PFSK-1 (cell line): ENCODE data around the gene LAMC3.

Experiments used
- POLR2AphosphoS5 ChIP-seq: IDR thresholded peaks from 2 replicates; pipeline ENCODE4 v1.6.1; 2012; ENCODE audit warnings: low read depth, mild to moderate bottlenecking, control low read depth, low read length, moderate library complexity
- SIN3A ChIP-seq: IDR thresholded peaks from 2 replicates; pipeline ENCODE4 v1.6.1; 2012; ENCODE audit warnings: mild to moderate bottlenecking, low read length, moderate library complexity, borderline replicate concordance; ENCODE audit not compliant: insufficient read depth
- TF ChIP-seq, protein P1 (sequence below), 2 experiments: IDR thresholded peaks; 2 replicates each; pipeline versions ENCODE4 v1.6.1 to v1.8.0; 2011 to 2012; ENCODE audit warnings: low read depth in 2 of 2, low read length in 2 of 2, control low read depth in 1 of 2, inconsistent platforms in 1 of 2, mild to moderate bottlenecking in 1 of 2, moderate library complexity in 1 of 2; ENCODE audit not compliant: insufficient read depth in 1 of 2

DNA sequence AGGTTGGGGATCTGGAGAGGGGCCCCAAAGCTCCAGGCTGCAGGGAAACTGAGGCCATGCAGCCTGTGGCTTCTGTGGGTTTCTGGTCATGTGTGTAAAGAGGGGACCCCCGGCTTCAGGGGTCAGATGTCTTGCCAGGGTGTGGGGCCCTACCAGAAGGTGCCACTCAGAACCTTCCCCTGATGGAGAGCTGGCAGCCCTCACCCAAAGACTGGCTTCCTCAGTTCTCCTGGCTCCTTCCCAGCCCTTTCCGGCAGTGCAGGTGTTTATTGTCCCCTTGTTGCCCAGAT lies 11.6 kb upstream of the LAMC3 start:
- no peak for TF ChIP-seq POLR2AphosphoS5
- TF ChIP-seq, protein P1, sequence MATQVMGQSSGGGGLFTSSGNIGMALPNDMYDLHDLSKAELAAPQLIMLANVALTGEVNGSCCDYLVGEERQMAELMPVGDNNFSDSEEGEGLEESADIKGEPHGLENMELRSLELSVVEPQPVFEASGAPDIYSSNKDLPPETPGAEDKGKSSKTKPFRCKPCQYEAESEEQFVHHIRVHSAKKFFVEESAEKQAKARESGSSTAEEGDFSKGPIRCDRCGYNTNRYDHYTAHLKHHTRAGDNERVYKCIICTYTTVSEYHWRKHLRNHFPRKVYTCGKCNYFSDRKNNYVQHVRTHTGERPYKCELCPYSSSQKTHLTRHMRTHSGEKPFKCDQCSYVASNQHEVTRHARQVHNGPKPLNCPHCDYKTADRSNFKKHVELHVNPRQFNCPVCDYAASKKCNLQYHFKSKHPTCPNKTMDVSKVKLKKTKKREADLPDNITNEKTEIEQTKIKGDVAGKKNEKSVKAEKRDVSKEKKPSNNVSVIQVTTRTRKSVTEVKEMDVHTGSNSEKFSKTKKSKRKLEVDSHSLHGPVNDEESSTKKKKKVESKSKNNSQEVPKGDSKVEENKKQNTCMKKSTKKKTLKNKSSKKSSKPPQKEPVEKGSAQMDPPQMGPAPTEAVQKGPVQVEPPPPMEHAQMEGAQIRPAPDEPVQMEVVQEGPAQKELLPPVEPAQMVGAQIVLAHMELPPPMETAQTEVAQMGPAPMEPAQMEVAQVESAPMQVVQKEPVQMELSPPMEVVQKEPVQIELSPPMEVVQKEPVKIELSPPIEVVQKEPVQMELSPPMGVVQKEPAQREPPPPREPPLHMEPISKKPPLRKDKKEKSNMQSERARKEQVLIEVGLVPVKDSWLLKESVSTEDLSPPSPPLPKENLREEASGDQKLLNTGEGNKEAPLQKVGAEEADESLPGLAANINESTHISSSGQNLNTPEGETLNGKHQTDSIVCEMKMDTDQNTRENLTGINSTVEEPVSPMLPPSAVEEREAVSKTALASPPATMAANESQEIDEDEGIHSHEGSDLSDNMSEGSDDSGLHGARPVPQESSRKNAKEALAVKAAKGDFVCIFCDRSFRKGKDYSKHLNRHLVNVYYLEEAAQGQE (IDR thresholded peaks at IDR 0.05; ENCODE audit: insufficient read depth in 1 of 2, low read depth in 2 of 2, low read length in 2 of 2): no peak
- no peak for TF ChIP-seq SIN3A
